Measurements from ENCODE around the gene GLRX5.

GRCh38 chr14:95505030-95505589, 29.7 kb upstream of the GLRX5 start:
- no peak for TF ChIP-seq ELK1 (IDR thresholded peaks at IDR 0.05; ENCODE audit: low read depth, low read length)
- TF ChIP-seq USF2 (IDR thresholded peaks at IDR 0.05): no peak
- no peak for TF ChIP-seq ZFP36 (IDR thresholded peaks at IDR 0.05; ENCODE audit: borderline replicate concordance, partially characterized antibody)
- TF ChIP-seq EHF (CRISPR knock-in tag; IDR thresholded peaks at IDR 0.05): no peak
- no peak for TF ChIP-seq ESRRA (IDR thresholded peaks at IDR 0.05; ENCODE audit: borderline replicate concordance, low read length)
- no peak for TF ChIP-seq JUNB (IDR thresholded peaks at IDR 0.05)
- no peak for TF ChIP-seq CTCF (IDR thresholded peaks at IDR 0.05)
- no peak for TF ChIP-seq MAX (IDR thresholded peaks at IDR 0.05)
- no peak for TF ChIP-seq BHLHE40 (IDR thresholded peaks at IDR 0.05; ENCODE audit: low read depth, low read length)
- TF ChIP-seq NR3C1 (IDR thresholded peaks at IDR 0.05): no peak
- TF ChIP-seq FOSL2 (IDR thresholded peaks at IDR 0.05): no peak
- no peak for TF ChIP-seq FOSL2 (CRISPR knock-in tag; IDR thresholded peaks at IDR 0.05)
- no peak for TF ChIP-seq CHD2 (IDR thresholded peaks at IDR 0.05; ENCODE audit: low read length, partially characterized antibody)
- no peak for TF ChIP-seq EHMT2 (IDR thresholded peaks at IDR 0.05; ENCODE audit: low read depth)
